CD4-positive, alpha-beta T cell treated with Interleukin-2 at 100 ng/mL for 4 hours (primary cell): Measurements from ENCODE around the gene NEURL1B.
"Not testable (repeated sequence)": the region's sequence is repeated elsewhere in the genome, so short reads cannot be mapped to it uniquely, and the experiment has no call there.

Experiments used
- DNase-seq: peaks from one replicate; pipeline ENCODE4 v3.0.0-alpha.2; 2020; ENCODE audit warnings: low spot score

The NEURL1B gene

DNA sequence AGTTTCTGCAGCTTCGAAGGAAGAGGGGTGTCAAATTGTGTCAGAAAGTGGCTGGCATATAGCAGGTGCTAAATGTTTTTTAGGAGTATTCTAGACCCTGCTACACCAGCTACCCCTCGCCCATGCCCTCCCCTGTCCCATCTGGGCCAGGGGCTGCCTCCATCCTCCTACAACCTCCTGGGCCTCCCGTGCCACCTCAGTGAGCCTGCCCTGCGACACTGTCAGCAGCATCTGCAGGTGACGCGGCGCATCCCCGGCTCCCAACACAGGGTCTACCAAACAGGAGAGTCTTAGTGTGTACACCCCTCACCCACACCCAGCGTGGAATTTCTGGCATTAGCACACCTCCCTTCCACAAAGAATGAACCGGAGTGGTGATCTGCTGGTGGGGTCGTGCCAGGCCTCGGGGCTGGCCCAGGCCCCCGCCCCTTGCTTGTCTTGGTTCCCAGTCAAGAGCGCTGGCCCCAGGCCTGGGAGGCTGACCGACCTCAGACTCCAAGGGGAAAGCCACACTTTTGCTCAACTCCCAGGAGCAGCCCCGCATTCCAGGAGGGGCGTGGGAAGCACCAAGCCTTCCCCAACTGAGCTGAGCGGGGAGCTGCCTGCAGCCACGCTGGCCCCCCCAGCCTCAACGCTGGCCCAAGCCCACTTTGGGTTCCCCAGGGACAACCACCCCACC, 55.2 kb downstream of the NEURL1B start:
- no peak for DNase-seq

DNA sequence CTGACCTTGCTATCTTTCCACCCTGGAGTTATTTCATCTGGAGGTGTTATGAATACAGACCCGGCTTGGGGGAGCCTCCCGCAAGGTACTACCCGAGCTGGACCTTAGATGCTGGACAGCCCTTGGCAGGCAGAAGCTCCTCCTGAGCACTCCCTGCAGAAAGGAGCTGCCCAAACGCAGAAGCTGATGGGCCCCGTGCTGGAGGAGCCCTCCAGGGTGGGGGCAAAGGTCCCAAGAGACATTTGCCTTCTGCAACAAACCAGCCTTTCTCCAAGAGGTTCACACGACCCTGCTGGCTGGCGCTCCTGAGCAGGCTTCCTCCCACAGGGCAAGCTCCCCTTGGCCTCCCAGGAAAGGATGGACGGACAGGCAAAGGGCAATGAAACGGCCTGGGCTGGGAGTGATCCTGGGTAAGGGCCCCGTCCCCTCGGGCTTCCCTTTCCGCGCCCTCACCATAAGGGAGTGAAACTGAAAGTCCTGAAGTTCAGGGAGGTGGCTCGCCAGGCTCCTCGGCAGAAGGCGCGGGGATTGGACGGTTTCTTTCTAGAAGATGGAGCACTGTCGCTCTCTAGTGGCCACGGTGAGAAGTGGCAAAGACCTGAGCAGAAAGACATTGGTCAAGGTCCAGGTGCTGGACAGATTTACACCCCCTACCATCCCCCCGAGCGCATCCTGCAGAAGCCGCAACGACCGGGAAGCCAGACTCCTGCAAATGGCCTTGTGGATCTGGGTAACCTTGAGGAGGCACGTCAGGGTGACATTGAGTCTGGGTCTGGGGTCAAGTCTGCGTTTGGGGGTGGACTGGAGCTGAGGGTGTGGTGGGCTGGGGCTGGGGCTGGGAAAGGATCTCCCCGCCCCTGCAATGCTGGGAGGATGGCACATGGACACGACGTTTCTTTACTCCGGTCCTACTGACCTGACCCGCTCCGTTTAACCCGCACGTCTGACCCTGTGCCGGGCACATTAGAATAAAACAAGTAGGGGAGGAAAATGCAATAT, 56.4 kb downstream of the NEURL1B start:
- peak; percentile 89 for DNase-seq

DNA sequence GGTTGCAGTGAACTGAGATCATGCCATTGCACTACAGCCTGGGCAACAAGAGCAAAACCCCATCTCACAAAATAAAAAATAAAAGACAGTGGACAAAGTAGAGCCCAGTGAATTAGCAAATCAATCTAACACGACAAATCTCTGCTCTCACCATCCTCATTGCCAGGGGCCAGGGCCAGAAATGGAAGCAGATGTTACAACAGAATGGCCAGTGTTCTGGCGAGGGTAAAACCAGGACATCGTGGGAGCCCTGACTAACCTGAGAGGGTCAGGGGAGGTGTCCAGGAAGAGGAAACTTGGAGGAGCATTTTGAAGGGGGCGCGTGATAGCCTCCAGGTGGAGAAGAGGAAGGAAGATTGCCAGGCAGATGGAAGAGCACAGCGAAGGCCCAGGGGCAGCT, 58.4 kb downstream of the NEURL1B start:
- no peak for DNase-seq

DNA sequence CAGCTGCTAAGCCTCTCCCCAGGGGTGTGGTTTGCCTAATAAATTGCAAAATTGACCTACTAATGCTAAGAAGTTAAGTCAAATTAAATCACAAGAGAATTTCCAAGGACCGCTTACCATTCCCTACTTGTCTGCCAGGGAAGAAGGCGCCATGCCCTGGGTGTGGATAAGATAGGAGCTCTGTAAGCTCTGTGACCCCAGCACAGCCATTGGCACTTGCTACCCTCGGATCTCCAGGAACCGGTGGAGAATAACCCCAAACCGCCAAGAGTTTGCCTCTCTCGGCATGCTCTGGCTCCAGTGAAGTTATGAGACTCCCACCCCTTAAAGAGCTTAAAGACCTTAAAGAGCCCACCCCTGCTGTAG, 58.9 kb downstream of the NEURL1B start:
- DNase-seq, result no peak

DNA sequence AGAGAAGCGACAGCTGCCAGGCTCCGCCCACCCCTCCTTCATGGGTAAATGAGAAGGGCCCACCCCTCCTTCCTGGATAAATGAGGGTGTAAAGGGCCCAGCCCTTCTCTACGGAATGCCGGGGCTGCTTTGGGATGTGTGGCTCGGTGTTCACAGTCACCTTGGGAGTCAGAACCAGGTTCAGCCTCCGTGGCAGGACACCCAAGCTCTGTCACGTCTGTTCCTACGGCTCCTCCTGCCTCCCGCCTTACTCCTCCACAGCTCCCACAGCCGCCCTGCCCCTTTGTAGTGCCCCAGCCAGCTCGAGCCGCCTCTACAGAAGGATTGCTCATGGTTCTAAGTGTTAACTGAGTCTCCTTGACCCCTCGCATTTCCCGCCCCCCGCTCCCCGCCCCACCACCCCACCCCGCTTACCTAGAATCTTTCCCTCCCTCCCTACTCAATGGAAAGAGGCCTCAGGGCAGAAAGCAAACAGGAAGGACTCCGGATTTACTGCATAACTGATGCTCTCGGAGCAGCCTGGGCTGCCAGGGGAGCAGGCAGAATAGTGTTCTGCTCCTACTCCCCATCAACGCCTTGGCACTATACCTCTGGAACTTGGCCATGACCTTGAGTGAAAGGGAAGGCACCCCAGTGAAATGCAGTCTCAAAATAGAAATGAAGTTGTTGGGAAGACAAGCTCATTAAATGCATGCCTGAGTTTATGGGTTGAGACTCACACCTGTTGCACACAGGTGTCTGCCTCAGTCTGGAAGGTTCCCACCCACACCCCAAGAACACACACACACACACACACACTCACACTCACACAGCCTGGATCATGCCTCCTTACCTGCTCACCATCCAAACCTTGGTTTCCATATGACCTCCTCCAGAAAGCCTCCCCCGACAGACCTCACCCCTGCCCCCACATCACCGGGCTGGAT, 59.6 kb downstream of the NEURL1B start:
- no peak for DNase-seq

DNA sequence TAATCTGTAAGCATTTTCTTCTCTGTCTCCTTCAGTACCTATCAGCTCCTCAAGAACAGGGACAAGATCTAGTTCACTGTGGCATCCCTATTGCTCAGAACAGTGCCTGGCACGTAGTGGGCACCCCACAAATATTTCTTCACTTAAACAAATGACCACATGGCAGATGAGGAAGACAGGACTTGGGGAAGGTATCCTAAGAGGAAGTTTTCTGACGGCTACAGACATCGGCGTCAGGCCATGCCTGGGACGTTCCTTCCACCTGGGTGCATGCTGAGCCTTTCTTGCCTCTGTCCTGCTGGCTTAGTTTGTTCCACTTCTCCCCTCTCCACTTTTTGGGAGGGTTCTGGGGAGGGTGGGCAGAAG, 60.2 kb downstream of the NEURL1B start:
- DNase-seq, result no peak

DNA sequence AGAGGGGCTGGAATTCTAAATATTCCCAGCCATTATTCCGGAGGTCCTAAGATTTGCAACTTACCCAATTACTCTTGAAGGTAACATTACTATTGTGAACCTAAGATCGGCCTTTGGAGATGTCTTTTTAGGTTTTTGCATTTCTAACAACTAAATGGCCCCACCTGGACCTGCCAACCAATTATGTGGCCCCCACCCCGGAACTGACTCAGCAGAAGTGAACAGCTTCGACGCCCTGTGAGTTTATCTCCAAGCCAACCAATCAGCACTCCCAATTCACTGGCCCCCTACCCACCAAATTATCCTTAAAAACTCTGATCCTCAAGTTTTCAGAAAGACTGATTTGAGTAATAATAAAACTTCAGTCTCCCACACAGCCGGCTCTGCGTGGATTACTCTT, 62.9 kb downstream of the NEURL1B start:
- no peak for DNase-seq

DNA sequence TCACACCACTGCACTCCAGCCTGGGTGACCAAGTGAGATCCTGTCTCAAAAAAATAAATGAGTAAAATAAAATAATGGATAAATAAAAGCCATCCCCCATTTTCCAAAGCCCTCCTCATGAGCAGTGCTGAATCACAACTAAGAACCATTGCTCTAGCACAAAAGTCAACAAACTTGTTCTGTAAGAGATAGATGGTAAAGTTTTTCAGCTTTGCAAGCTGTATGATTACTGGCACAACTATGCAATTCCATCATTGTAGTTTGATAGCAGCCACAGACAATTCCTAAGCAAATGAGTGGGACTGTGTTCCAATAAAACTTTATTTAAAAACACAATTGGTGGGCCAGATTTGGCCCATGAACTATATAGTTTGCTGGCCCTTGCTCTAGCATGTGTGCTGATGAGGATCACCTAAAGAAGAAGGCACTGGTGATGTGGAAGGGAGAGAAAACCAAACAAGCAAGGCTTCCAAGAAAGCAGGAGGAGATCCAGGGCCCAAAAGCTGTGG, 64.6 kb downstream of the NEURL1B start:
- no peak for DNase-seq

DNA sequence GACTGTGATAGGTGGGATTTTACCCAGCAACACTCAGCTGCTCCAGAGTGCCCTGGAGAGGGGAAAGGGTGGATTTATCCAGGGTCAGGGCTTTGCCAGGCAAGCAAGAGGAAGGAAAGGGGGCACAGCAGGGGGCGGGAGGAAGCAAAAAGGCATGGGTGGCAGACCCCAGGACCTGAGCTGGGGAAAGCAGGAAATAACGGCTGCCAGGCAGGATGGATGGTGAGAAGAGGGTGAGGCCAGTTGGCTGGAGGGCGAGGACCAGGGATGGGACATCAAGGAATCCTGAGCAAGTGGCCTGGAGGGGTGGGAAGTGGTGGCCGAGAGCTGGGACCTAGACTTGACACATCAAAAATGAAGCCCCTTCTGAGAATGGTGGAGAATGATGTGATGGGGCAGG, 65.7 kb downstream of the NEURL1B start:
- no peak for DNase-seq

DNA sequence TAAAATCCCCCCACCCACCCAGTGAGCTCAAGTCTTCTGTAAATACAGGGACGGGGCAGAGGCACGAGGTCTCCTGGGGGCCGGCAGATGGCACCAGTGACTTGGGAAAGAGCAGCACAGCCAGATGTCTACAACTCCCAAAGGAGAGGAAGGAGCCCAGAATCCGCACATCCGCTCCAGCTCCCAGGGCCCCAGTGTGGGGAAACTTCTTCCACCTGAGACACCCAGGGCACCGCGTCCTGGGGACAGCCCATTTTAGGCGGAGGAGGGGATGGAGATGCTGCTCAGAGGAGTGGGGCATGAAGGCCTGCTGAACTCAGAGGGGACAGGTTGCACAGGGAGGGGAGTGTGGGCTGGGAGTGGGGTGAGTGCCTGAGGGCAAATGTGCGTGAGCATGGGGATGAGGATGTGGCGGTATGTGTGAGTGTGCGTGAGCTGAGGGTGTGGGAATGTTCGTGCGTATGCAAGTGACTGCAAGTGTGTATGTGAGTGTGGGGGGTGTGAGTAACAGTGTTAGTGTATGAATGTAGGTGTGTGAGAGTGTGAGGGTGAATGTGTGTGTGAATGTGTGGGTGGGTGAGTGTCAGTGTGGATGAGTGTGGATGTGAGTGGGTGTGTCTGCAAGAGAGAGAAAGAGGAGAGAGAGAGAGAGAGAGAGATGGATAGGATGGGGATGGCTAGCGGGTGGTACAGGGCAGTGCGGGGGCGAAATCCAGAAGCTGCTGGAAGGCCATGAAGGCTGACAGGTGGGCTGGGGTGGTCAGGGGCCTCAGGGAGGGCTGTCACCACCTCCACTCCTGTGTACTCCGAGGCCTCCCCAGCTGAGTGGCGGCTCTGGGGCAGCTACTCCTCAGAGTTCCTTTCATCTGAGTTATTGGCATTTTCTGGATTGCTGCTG, 66.5 kb downstream of the NEURL1B start:
- no peak for DNase-seq

DNA sequence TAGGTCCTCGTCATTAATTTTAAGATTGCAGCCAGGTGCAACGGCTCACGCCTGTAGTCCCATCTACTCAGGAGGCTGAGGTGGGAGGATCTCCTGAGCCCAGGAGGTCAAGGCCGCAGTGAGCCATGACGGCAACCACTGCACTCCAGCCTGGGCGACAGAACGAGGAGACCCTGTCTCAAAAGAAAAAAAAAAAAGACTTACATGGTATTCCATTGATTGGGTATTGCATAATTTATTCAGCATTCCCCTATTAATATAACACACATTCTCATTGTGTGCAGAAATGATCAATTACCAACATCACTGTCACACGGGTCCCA, 67.1 kb downstream of the NEURL1B start:
- no peak for DNase-seq

DNA sequence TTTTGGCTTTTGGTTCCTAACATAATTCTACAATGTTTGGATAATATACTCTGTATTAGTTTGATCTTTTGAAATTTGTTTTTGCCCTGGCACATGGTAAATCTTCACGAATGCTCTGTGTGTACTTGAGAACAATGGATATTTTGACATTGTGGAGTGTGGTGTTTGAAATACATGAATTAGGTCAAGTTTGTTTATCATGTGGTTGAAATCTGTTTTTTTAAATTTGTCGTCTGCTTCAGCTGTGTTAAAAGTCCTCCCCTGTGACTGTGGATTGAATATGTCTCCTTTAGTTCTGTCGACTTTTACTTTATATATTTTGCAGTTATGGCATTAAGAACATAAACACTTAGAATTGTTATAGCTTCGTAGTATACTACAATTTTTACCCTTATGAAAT, 69.6 kb downstream of the NEURL1B start:
- no peak for DNase-seq

DNA sequence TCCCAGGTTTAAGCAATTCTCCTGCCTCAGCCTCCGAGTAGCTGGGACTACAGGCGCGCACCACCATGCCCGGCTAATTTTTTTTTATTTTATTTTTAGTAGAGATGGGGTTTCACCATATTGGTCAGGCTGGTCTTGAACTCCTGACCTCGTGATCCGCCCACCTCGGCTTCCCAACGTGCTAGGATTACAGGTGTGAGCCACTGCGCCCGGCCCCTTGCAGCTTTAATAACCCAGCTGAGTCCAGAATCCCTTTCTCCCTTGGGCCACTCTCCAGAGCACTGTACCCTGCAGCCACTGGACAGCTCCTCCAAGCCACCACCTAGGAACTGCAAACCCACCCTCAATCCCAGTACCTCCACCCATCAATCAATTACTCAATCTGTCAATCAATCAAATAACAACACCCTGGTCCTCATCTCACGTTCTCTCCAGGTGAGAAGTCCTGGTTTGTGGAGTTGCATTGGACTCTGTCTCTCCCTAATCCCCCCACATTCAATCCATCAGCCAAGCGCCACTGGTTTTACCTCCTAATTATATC, 70.3 kb downstream of the NEURL1B start:
- not testable (repeated sequence) for DNase-seq

DNA sequence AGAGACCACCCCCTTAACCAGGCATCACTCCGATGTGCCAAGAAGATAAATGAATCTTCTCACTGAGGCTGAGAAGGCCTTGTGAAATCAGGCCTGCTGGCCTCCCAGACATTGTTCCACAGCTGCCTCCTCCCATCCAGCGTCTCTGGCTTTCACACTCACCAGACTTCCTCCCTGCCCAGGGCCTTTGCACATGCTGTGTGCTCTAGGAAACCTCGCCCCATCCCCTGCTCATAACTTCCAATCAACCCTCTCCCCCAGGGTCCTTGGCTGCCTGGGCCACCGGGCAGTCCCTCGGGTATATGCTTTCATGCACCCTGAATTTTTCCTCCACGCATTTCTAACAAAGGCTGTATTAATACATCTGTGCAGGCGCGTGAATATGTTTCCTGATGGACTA, 71.5 kb downstream of the NEURL1B start:
- DNase-seq, result no peak

DNA sequence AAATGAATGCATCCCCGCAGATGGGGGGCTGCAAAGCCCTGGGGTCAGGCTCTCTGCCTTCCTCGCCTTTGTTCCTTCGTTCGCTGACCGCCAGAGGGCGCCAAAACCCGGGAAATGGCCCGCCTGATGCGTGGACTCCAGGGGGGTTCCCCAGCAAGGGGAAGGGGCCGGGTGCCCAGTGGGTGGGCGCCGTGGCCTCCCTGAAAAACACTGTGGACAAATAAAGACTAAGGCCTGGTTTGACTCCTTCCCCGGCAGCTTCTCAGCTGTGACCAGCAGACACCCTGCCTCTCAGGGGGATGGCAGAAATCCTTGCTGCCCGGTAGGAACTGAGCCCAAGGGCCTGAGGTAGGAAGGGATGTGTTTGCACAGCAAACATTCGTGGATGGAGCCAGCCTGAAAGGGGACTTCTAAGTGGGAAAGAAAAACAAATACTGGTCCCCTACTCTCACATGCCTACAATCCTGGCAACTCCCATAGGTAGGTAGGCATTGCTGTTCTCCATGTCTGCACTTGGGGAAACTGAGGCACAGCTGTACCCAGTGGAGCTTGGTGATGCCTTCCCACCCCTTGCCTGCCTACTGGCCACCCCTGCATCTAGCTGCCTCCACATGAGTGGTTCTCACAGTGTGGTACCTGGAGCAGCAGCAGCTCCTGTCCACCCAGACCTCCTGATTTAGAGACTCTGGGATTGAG, 72.2 kb downstream of the NEURL1B start:
- peak; percentile 72 for DNase-seq

DNA sequence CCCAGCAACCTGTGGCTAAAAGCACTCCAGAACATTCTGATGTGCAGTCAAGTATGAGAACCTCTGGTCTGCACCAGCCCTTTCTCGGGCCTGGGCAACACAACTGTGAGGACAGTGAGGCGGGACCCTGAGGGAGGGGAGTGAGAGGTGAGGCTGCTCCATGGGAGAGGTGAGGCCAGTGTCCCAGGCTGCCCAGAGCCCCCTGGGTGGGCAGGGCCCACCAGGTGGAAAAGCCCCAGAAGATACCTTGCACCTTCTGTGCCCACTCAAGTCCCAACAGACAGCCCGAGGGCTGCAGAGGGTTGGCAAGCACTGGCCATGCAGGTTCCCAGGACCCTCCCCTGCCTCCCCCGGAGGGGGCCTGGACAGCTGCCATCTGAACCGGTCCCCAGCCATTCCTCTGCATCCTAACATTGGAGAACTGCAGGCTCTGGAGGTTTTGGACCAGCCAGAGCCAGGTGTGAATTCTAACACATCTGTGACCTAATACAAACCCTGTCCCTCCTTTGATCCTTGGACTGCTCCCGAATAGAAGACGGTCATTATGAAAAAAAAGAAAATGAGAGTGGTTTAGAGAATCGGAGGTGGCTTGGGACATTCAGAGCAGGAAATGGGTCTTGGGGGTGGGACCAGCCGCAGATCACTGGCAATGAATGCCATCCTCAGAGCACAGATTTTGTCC, 72.9 kb downstream of the NEURL1B start:
- DNase-seq, result no peak

DNA sequence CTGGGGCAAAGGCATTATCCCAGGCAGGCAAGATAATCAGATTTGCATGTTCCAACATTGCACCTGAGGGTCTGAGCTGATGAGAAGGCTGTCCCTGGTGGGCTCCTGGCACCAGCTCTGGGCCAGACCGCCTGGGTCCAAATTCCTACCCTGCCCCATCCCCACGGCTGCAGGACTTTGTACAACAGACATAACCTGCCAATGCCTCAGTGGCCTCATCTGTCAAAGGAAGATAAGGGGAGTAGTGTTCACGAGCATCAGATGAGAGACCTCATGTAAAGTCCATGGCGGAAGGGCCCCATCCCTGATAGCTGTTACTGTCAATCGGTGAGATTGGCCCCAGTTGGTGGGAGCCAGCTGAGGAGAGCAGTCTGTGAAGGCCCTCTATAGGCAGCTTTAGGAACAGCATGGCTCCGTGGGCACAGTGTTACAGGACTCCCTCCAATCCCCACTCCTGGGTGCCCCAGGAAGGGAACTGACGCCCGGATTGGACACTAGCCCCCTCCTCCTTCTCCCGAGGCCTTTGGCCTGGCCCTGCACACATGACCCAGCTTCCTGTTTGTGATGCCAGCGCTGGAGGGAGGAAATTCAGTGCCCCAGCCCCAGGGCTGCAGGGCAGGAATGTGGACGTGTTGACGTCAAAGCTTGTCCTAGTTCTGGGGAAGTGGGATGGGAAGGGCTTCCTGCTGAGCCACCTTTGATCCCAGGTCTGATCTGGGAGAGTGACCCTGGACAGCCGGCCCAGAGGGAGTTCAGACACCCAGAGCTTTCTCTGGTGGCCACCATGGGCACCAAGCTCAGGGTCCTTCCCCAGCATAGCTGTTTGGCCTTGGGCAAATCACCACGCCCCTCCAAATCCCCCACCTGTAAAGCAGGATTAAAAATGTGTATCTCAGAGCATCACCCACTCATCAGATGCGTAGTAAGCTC, 73.7 kb downstream of the NEURL1B start:
- DNase-seq, result peak; percentile 75

DNA sequence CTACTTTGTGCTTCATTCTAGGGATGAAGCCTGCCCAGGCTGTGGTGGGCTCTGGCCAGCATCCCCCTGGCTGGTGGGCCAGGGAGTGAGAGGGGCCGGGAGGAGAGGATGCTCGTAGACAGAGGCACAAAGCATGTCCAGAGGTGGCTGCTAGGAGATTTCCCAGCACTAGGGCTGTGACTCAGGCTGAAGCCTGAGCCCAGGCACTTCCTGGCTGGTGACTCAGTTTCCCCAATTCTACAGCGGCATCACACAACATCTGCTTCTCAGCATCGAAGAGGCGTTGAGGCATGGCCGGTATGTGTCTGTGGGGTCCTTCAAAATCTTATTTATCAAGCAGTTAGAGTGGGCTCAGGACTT, 74.3 kb downstream of the NEURL1B start:
- DNase-seq, result no peak
